ENCODE measurements around the gene MOGAT2.
"Not testable (repeated sequence)": the region's sequence is repeated elsewhere in the genome, so short reads cannot be mapped to it uniquely, and the experiment has no call there.

The MOGAT2 gene

GRCh38 chr11:75719340-75720239 is 2.0 kb downstream of the MOGAT2 start:
- DNase-seq (ENCODE audit: low spot score) = no peak

DNA sequence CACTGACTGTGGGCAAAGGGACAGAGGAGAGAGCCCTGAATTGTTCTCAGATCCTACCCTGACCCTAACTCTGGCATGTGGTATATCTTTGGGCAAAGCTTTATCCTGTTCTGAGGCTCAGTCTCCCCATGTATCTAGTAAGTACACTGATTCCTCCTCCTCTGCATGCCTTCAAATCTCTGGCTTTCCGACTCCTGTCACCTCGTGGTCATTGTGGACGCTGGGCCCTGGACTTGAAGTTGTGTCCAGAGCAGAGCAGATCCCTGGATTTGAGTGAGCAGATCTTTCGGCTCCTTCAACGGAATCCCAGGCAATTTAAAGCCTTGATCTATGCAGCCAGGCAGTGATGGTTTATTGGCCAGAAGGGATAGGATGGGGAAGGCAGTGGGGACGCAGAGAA is 3.0 kb downstream of the MOGAT2 start:
- DNase-seq (ENCODE audit: low spot score) = no peak

DNA sequence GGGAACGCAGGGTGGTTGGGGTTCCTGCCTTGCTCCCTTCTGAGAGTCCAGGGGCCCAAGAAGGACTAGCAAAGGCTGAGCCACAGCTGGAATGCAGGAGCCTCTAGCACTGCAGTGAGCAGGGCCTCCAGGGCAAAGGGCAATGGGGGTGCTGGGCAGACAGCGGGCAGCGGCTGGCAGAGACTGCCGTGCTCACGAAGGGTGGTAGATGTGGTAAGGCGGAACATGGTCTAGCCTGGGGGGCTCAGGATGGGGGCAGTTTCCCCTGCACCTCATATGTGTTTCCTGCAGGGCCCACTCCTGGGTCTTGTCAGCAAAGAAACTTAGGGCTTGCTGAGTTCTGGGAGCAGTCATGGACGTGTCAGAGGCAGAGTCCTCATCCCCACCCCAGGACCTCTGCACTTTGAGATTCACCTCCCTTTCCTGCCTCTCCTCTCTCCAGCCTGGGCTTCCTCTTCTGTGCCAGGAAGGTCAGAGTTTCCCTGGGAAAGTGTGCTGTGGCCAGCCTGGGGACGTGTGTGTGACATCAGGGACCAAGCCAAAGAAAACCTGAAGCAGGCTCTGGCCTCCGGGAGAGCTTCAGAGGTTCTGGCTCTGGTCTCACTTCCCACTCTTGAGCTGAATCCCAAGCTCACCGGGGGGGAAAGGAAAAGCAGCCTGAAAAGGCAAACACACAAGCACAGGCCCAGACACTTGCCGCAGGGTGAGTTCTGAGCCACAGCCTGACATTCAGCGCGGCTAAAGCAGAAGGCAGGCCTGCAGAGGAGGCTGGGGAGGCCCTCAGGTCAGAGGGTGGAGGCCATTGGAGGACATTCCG is 4.4 kb downstream of the MOGAT2 start:
- DNase-seq (ENCODE audit: low spot score) = no peak

- no peak for DNase-seq (ENCODE audit: low spot score)
Observed at GRCh38 chr11:75722669-75723042, 5.0 kb downstream of the MOGAT2 start.

DNA sequence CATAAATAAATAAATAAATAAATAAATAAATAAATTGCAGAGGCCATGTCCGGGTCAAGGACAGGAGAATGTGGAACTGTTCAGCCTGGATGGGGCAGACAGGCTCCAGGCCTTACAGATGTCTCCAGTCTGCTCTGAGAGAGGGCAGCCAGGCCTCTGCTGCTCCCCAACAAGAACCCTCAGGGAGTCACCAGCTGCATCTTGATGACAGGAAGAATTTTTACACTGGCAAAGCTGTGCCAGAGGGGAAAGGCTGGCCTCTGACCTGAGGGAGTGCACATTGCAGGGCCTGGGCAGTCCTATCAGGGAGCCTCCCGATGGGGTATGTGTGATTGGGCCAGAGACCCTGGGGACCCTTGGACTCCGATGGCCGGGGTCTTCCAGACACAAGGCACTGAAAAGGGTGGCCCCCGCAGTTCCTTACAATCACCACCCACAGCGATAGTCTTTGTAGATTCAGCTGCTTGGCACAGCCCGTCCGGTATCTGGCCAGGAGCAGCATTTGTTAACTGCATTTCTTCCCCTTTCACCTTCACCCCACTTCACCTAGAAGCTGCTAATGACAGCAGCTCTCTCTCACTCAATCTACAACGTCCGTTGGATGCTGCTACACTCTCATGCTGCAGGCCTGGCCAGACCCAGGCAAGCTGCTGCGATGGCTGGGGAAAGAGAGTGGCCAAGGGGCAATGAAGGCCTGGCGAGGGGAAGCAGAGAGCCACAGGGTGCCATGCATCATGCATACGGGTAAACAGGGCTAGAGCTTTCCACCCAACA is 8.1 kb downstream of the MOGAT2 start:
- no peak for DNase-seq (ENCODE audit: low spot score)

- no peak for DNase-seq (ENCODE audit: low spot score)
Observed at GRCh38 chr11:75728992-75729391, 11.4 kb downstream of the MOGAT2 start.

DNA sequence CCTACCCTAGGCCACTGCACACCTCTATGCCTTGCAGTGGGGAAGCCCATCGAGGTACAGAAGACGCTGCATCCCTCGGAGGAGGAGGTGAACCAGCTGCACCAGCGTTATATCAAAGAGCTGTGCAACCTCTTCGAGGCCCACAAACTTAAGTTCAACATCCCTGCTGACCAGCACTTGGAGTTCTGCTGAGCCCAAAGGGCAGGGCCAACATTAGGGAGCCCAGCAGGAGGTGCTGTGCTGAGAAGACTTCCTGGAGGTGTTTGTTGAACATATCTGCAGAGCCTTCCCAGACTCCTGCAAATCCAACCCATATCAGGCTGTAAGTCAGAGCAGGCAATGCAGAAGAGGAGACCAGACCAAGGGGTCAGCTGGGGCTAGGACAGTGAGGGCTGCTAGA is 13.5 kb downstream of the MOGAT2 start:
- no peak for DNase-seq (ENCODE audit: low spot score)

GRCh38 chr11:75733071-75733430 is 15.4 kb downstream of the MOGAT2 start:
- DNase-seq (ENCODE audit: low spot score) = no peak

- DNase-seq (ENCODE audit: low spot score) = no peak
Observed at GRCh38 chr11:75733431-75734107, 15.9 kb downstream of the MOGAT2 start.

- DNase-seq (ENCODE audit: low spot score) = no peak
Observed at GRCh38 chr11:75734491-75735180, 17.0 kb downstream of the MOGAT2 start.

- DNase-seq (ENCODE audit: low spot score) = no peak
Observed at GRCh38 chr11:75735181-75735845, 17.7 kb downstream of the MOGAT2 start.

- DNase-seq (ENCODE audit: low spot score) = no peak
Observed at GRCh38 chr11:75737314-75737713, 19.7 kb downstream of the MOGAT2 start.

GRCh38 chr11:75740681-75741080 is 23.0 kb downstream of the MOGAT2 start:
- DNase-seq (ENCODE audit: low spot score) = no peak

DNA sequence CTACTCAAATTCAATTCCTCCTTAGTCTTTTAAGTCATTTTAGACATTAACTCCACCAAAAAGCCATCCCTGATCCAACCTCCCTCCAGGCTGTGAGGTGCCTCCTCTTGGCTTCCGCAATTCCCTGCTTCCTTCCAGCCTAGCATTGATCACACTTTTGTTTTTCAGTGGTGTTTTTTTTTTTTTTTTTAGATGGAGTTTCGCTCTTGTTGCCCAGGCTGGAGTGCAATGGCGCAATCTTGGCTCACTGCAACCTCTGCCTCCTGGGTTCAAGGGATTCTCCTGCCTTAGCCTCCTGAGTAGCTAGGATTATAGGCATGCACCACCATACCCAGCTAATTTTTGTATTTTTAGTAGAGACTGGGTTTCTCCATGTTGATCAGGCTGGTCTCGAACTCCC is 25.5 kb downstream of the MOGAT2 start:
- not testable (repeated sequence) for DNase-seq (ENCODE audit: low spot score)

GRCh38 chr11:75743711-75744563 is 26.3 kb downstream of the MOGAT2 start:
- DNase-seq (ENCODE audit: low spot score) = no peak

GRCh38 chr11:75745807-75746206 is 28.2 kb downstream of the MOGAT2 start:
- DNase-seq (ENCODE audit: low spot score) = no peak

DNA sequence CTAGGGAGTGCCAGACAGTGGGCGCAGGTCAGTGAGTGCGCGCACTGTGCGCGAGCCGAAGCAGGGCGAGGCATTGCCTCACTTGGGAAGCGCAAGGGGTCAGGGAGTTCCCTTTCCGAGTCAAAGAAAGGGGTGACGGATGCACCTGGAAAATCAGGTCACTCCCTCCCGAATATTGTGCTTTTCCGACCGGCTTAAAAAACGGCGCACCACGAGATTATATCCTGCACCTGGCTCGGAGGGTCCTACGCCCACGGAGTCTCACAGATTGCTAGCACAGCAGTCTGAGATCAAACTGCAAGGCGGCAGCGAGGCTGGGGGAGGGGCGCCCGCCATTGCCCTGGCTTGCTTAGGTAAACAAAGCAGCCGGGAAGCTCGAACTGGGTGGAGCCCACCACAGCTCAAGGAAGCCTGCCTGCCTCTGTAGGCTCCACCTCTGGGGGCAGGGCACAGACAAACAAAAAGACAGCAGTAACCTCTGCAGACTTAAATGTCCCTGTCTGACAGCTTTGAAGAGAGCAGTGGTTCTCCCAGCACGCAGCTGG is 31.2 kb downstream of the MOGAT2 start:
- DNase-seq (ENCODE audit: low spot score) = not testable (repeated sequence)

DNA sequence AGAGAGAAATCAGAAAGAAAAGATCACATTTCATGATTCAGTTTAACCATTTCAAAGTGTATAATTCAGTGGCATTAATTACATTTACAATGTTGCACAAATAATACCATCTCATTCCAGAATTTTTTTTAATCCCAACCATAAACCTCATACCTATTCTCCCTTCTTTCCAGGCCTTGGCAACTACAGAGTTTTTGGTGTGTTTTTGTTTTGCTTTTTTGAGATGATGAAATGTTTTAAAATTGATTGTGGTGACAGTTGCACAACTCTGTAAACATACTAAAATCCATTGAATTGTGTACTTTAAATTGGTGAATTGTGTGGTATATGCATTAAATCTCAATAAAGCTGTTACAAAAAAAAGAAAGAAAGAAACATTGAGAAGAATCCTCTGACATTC is 37.3 kb downstream of the MOGAT2 start:
- not testable (repeated sequence) for DNase-seq (ENCODE audit: low spot score)

DNA sequence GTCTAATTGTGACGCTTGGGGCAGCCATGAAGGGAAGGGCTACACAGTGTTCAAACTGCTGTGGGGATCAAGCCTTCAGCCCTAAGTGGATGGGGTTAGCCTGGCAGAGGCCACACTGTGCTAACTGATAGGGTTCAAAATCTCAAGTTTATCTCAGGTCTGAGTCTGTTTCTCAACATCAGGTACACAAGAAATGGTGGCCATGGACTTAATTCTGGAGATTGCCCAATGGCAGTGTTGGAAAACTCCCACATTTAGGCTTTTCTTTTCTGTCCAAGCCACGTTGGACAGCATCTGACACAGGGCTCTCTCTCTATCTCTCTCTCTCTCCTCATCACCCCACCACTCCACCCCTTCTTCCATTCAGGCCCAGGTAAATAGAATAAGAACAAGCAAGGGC is 40.0 kb downstream of the MOGAT2 start:
- DNase-seq (ENCODE audit: low spot score) = no peak

All from putamen (tissue), 1 donor.